CD4-positive, alpha-beta T cell treated with Interleukin-21 for 1 hour (primary cell): ENCODE measurements around the gene SNAI3.

Source experiments
- DNase-seq: peaks from one replicate; pipeline ENCODE4 v3.0.0-alpha.2; 2020

The SNAI3 gene

GRCh38 chr16:88631920-88632586, 54.3 kb downstream of the SNAI3 start:
- DNase-seq = no peak

GRCh38 chr16:88631384-88631783, 54.9 kb downstream of the SNAI3 start:
- no peak for DNase-seq

GRCh38 chr16:88630941-88631340, 55.4 kb downstream of the SNAI3 start:
- no peak for DNase-seq

- no peak for DNase-seq
These were observed 55.9 kb downstream of the SNAI3 start for GRCh38 chr16:88630433-88630832.

- DNase-seq = no peak
These were observed 56.5 kb downstream of the SNAI3 start for GRCh38 chr16:88629835-88630234.

- no peak for DNase-seq
These were observed 57.8 kb downstream of the SNAI3 start for GRCh38 chr16:88628512-88628974.
